Caco-2 (cell line): ENCODE data around the gene FYB2. TPM values are rescaled to one million over a fixed set of nuclear protein-coding genes. Genes with fewer than 3 reads are reported as not detected.

Experiments used
- BruUV-seq: library from RNA; stranded (reverse); fragments of 400-500 nt; replicated peaks from 2 replicates; lab custom pipeline; 2021; lab: Mats Ljungman, UMichigan
- CTCF ChIA-PET: fragments of 300-600 bp; sonication (Branson Sonifier 250); formaldehyde crosslinking; loops from one replicate; lab custom pipeline; 2022; ENCODE audit warnings: antibody characterized with exemption; lab: Charles Lee
- POLR2A ChIA-PET: fragments of 300-600 bp; sonication (Branson Sonifier 250); formaldehyde crosslinking; loops from one replicate; lab custom pipeline; 2022; ENCODE audit warnings: antibody characterized with exemption; lab: Charles Lee
- DNase-seq, 2 experiments: peaks; one replicate each; pipeline versions ENCODE4 v3.0.0 to v3.0.0-alpha.2; 2020 to 2022
- H3K27me3 ChIP-seq: replicated peaks from 2 replicates; pipeline ENCODE4 v1.6.0; 2011; ENCODE audit warnings: low read length; ENCODE audit not compliant: control insufficient read depth, insufficient read depth
- H3K36me3 ChIP-seq: 2 replicates; pipeline ENCODE4 v1.5.1; 2011; ENCODE audit warnings: low read length; ENCODE audit not compliant: control insufficient read depth, insufficient read depth
- H3K4me1 ChIP-seq: fragments of 250-450 bp; sonication (Bioruptor Pico); 2 replicates; pipeline ENCODE4 v1.5.1; 2020; ENCODE audit warnings: mild to moderate bottlenecking
- H3K4me3 ChIP-seq: 2 replicates; pipeline ENCODE4 v1.5.1; 2011; ENCODE audit warnings: low read depth, mild to moderate bottlenecking, control low read depth, low read length
- H3K9me3 ChIP-seq: fragments of 250-450 bp; sonication (Bioruptor Pico); 2 replicates; pipeline ENCODE4 v1.5.1; 2020; ENCODE audit warnings: mild to moderate bottlenecking, moderate library complexity
- H3K27ac Mint-ChIP-seq: one replicate; pipeline ENCODE4 v1.8.0; 2022; ENCODE audit warnings: mixed read lengths; ENCODE audit not compliant: unreplicated experiment
- H3K27me3 Mint-ChIP-seq: one replicate; pipeline ENCODE4 v1.8.0; 2022; ENCODE audit warnings: mixed read lengths; ENCODE audit not compliant: insufficient read depth, unreplicated experiment
- H3K36me3 Mint-ChIP-seq: one replicate; pipeline ENCODE4 v1.8.0; 2022; ENCODE audit warnings: mild to moderate bottlenecking, mixed read lengths; ENCODE audit not compliant: insufficient read depth, unreplicated experiment
- H3K4me1 Mint-ChIP-seq: one replicate; pipeline ENCODE4 v1.8.0; 2022; ENCODE audit warnings: low read depth, mixed read lengths; ENCODE audit not compliant: unreplicated experiment
- H3K4me3 Mint-ChIP-seq: one replicate; pipeline ENCODE4 v1.8.0; 2022; ENCODE audit warnings: mild to moderate bottlenecking, moderate library complexity, mixed read lengths; ENCODE audit not compliant: unreplicated experiment
- H3K9me3 Mint-ChIP-seq: one replicate; pipeline ENCODE4 v1.8.0; 2022; ENCODE audit warnings: mixed read lengths; ENCODE audit not compliant: unreplicated experiment
- CTCF ChIP-seq, 2 experiments: fragments of 200-600 bp in 1 of 2; IDR thresholded peaks; 1 replicate in 1 of 2; 2 replicates in 1 of 2; pipeline versions ENCODE4 v1.5.1 to v1.8.0; 2011 to 2022; ENCODE audit warnings: antibody characterized with exemption in 1 of 2, control low read depth in 1 of 2, inconsistent platforms in 1 of 2, low read depth in 1 of 2, low read length in 1 of 2, mild to moderate bottlenecking in 1 of 2, moderate library complexity in 1 of 2; ENCODE audit not compliant: insufficient read depth in 1 of 2, severe bottlenecking in 1 of 2, unreplicated experiment in 1 of 2
- intact Hi-C: fragments of 100-400 bp; cut with micrococcal nuclease; formaldehyde crosslinking; loops from one replicate; pipeline ENCODE4 v1.10.0; 2022; ENCODE audit not compliant: unreplicated experiment
- total RNA-seq: library from RNA; stranded (reverse); gene quantifications from 2 replicates; pipeline ENCODE4 v1.2.3, GENCODE V29; 2022

FYB2 gene
- total RNA-seq, 1 experiment from 2014 or later: 2.7 TPM

DNA sequence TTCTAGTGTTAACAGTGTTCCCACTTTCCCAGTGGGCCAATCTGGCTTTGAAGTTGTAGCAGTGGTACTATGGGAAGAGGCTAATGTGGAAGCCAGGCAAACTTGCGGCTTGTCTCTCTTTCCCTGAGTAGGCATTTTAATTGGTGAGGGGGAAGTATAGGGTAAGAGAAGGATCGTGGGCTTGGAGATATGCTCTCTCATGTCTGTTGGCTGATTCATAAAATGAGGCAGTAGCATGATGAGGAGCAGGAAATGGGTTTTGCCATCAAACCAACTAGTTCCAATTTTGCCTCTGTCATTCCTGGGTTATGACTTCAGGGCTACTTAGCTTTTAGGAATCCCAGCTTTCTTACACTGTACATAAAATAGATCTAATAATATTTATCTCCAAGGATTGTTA lies 47.5 kb upstream of the FYB2 start:
- no peak for TF ChIP-seq CTCF (IDR thresholded peaks at IDR 0.05; ENCODE audit: insufficient read depth in 1 of 2, low read depth in 1 of 2, low read length in 1 of 2, severe bottlenecking in 1 of 2, unreplicated experiment in 1 of 2)
- Histone ChIP-seq H3K9me3 (no peaks in the 10 kb centered on the region), H3K4me1 (no peaks in the 10 kb centered on the region), H3K27me3 (no peaks in the 10 kb centered on the region), H3K36me3 (no peaks in the 10 kb centered on the region), H3K4me3 (no peak overlapping the region)
- ChIA-PET POLR2A (no interaction called here), CTCF (no interaction called here)
- no peaks in the 10 kb centered on the region for H3K4me1 Mint-ChIP-seq
- H3K4me3 Mint-ChIP-seq: no peak overlapping the region
- H3K27me3 Mint-ChIP-seq: no peaks in the 10 kb centered on the region
- BruUV-seq: no TSS peak
- intact Hi-C loops: no loop called here
- no peak overlapping the region for H3K27ac Mint-ChIP-seq
- H3K36me3 Mint-ChIP-seq: no peaks in the 10 kb centered on the region
- no peak for DNase-seq
- no peaks in the 10 kb centered on the region for H3K9me3 Mint-ChIP-seq

GRCh38 chr1:56864430-56864829 lies 45.2 kb upstream of the FYB2 start:
- Mint-ChIP-seq H3K27me3 (no peaks in the 10 kb centered on the region), H3K4me1 (no peaks in the 10 kb centered on the region), H3K4me3 (no peak overlapping the region), H3K27ac (no peak overlapping the region), H3K9me3 (peaks cover 10% of the 10 kb centered on the region), H3K36me3 (no peaks in the 10 kb centered on the region)
- no peak for DNase-seq
- no peaks in the 10 kb centered on the region for H3K9me3 ChIP-seq
- H3K4me1 ChIP-seq: no peaks in the 10 kb centered on the region
- H3K4me3 ChIP-seq: no peak overlapping the region
- BruUV-seq: no TSS peak
- H3K27me3 ChIP-seq: no peaks in the 10 kb centered on the region
- CTCF ChIA-PET: no interaction called here
- POLR2A ChIA-PET: no interaction called here
- intact Hi-C loops: no loop called here
- no peaks in the 10 kb centered on the region for H3K36me3 ChIP-seq
- no peak for TF ChIP-seq CTCF (IDR thresholded peaks at IDR 0.05; ENCODE audit: insufficient read depth in 1 of 2, low read depth in 1 of 2, low read length in 1 of 2, severe bottlenecking in 1 of 2, unreplicated experiment in 1 of 2)

GRCh38 chr1:56863265-56863992 lies 44.2 kb upstream of the FYB2 start:
- DNase-seq: no peak
- H3K36me3 ChIP-seq: no peaks in the 10 kb centered on the region
- no peak overlapping the region for H3K4me3 ChIP-seq
- Mint-ChIP-seq H3K4me1 (no peaks in the 10 kb centered on the region), H3K4me3 (no peak overlapping the region), H3K27me3 (no peaks in the 10 kb centered on the region), H3K36me3 (no peaks in the 10 kb centered on the region), H3K27ac (no peak overlapping the region), H3K9me3 (peaks cover 10% of the 10 kb centered on the region)
- no peaks in the 10 kb centered on the region for H3K4me1 ChIP-seq
- no peaks in the 10 kb centered on the region for H3K9me3 ChIP-seq
- intact Hi-C loops: no loop called here
- BruUV-seq: no TSS peak
- H3K27me3 ChIP-seq: no peaks in the 10 kb centered on the region
- no peak for TF ChIP-seq CTCF (IDR thresholded peaks at IDR 0.05; ENCODE audit: insufficient read depth in 1 of 2, low read depth in 1 of 2, low read length in 1 of 2, severe bottlenecking in 1 of 2, unreplicated experiment in 1 of 2)
- ChIA-PET CTCF (no interaction called here), POLR2A (no interaction called here)
